ENCODE data around the gene OAT.

DNA sequence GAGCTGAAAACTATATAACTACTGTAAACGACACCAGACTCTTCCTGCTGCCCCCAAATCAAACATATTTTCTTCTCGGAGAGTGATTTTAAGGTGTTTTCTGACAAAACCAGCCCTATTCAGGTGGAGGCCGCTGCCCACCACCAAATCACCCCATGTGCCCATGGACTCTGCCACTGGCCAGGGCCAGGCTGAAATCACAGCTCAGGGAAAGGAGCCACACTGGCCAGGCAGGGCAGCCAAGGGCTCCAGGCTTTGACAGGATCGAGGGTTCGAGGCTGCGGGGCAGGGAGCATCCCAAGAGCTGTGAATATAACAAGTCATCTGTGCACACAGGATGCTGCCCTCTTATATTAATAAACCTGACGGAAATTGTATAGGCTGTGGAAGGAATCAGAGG, 48.3 kb downstream of the OAT start:
- TF ChIP-seq, protein P1, sequence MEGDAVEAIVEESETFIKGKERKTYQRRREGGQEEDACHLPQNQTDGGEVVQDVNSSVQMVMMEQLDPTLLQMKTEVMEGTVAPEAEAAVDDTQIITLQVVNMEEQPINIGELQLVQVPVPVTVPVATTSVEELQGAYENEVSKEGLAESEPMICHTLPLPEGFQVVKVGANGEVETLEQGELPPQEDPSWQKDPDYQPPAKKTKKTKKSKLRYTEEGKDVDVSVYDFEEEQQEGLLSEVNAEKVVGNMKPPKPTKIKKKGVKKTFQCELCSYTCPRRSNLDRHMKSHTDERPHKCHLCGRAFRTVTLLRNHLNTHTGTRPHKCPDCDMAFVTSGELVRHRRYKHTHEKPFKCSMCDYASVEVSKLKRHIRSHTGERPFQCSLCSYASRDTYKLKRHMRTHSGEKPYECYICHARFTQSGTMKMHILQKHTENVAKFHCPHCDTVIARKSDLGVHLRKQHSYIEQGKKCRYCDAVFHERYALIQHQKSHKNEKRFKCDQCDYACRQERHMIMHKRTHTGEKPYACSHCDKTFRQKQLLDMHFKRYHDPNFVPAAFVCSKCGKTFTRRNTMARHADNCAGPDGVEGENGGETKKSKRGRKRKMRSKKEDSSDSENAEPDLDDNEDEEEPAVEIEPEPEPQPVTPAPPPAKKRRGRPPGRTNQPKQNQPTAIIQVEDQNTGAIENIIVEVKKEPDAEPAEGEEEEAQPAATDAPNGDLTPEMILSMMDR (IDR thresholded peaks at IDR 0.05), result no peak
- no peak for TF ChIP-seq POLR2A (IDR thresholded peaks at IDR 0.05)
